Transverse colon (tissue), 4 donors: Measurements from ENCODE around the gene TGIF2. TPM values are rescaled to one million over a fixed set of nuclear protein-coding genes. Genes with fewer than 3 reads are reported as not detected.

Source experiments
- DNase-seq: peaks from one replicate; pipeline ENCODE4 v3.0.0-alpha.2; 2019
- H3K27ac ChIP-seq, 4 donors: fragments of 200-600 bp; sonication (generic); 2 replicates each; pipeline ENCODE4 v1.5.1; 2016 to 2018; ENCODE audit warnings: inconsistent platforms in 4 of 4
- H3K27me3 ChIP-seq: fragments of 200-600 bp; sonication (generic); 2 replicates; pipeline ENCODE4 v1.5.1; 2017; ENCODE audit warnings: inconsistent platforms
- H3K36me3 ChIP-seq, 4 donors: fragments of 200-600 bp; sonication (generic); 2 replicates each; pipeline ENCODE4 v1.5.1; 2017 to 2019; ENCODE audit warnings: inconsistent platforms in 4 of 4
- H3K4me1 ChIP-seq, 4 donors: fragments of 200-600 bp; sonication (generic); 2 replicates each; pipeline ENCODE4 v1.5.1; 2017 to 2020; ENCODE audit warnings: inconsistent platforms in 4 of 4
- H3K4me3 ChIP-seq, 4 donors: fragments of 200-600 bp; sonication (generic); 1 replicate in 1 of 4; 2 replicates in 3 of 4; pipeline versions ENCODE4 v1.5.1 to v1.6.1; 2017 to 2019; ENCODE audit warnings: inconsistent platforms in 4 of 4
- H3K9me3 ChIP-seq, 2 donors: fragments of 200-600 bp; sonication (generic); 2 replicates each; pipeline ENCODE4 v1.5.1; 2017 to 2019; ENCODE audit warnings: inconsistent platforms in 2 of 2
- EP300 ChIP-seq: sonication (generic); formaldehyde crosslinking; IDR thresholded peaks from one replicate; pipeline ENCODE4 v1.6.1; 2017; ENCODE audit warnings: antibody characterized with exemption, low read depth
- POLR2A ChIP-seq: fragments of 450-650 bp; IDR thresholded peaks from one replicate; pipeline ENCODE4 v1.6.1; 2016; ENCODE audit warnings: antibody characterized with exemption, mild to moderate bottlenecking, moderate library complexity
- POLR2AphosphoS5 ChIP-seq, 3 donors: sonication (generic); formaldehyde crosslinking; IDR thresholded peaks; one replicate each; pipeline ENCODE4 v1.6.1; 2016; ENCODE audit warnings: antibody characterized with exemption in 3 of 3
- WGBS, 2 donors: methylation state at CpG; one replicate each; pipeline ENCODE4 v1.1.5; 2018; ENCODE audit warnings: low coverage in 1 of 2; 5-methylcytosine and 5-hydroxymethylcytosine counted together
- in situ Hi-C, 4 donors: fragments of 200-750 bp; cut with MboI; loops; one replicate each; pipeline versions ENCODE4 v1.15.0 to v1.15.1; 2017; ENCODE audit warnings: low sequenced_read_pairs in 3 of 4, low pct_ligation_motif_present in 1 of 4, low pct_unique_long_range_greater_than_20kb in 1 of 4
- intact Hi-C: fragments of 100-400 bp; cut with DNase I; formaldehyde crosslinking; loops from one replicate; pipeline ENCODE4 v1.15.1; 2023; ENCODE audit warnings: low total_unique reads
- total RNA-seq, 4 donors: library from RNA; depleted of rRNA; stranded (reverse); fragments of >200 nt; gene quantifications; one replicate each; pipeline ENCODE4 v1.1.0, GENCODE V29; 2016
- TF ChIP-seq, protein P1 (sequence below), 5 experiments: fragments of 200-600 bp in 3 of 5; fragments of 450-650 bp in 2 of 5; sonication (generic) in 3 of 5; IDR thresholded peaks; 1 replicate in 2 of 5; 2 replicates in 3 of 5; pipeline ENCODE4 v1.5.1; 2016 to 2017; ENCODE audit warnings: antibody characterized with exemption in 5 of 5, inconsistent platforms in 3 of 5, mild to moderate bottlenecking in 2 of 5, moderate library complexity in 1 of 5

Gene TGIF2
- total RNA-seq, 4 donors from 2014 or later = 0.75 to 130 (median 3.9) TPM

DNA sequence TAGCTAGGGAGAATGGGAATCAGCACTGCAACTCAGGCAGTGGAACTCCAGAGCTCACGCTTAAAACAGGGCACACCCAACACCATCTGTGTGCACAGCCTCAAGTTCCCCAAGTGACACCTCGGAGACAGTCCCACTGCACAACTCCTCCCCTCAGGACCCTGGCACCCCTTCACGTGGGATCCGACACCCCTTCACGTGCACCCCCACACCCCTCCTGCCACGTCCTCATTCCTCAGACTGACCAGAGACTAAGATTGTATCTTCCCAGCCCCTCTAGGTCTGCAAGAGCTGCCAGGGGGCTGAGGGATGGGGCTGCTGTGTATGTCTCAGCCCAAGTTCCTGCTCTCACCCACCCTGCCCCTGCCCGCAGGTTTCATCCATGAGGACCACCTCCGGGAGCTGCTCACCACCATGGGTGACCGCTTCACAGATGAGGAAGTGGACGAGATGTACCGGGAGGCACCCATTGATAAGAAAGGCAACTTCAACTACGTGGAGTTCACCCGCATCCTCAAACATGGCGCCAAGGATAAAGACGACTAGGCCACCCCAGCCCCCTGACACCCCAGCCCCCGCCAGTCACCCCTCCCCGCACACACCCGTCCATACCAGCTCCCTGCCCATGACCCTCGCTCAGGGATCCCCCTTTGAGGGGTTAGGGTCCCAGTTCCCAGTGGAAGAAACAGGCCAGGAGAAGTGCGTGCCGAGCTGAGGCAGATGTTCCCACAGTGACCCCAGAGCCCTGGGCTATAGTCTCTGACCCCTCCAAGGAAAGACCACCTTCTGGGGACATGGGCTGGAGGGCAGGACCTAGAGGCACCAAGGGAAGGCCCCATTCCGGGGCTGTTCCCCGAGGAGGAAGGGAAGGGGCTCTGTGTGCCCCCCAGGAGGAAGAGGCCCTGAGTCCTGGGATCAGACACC is 24.4 kb upstream of the TGIF2 start:
- in situ Hi-C loops = no loop called here

DNA sequence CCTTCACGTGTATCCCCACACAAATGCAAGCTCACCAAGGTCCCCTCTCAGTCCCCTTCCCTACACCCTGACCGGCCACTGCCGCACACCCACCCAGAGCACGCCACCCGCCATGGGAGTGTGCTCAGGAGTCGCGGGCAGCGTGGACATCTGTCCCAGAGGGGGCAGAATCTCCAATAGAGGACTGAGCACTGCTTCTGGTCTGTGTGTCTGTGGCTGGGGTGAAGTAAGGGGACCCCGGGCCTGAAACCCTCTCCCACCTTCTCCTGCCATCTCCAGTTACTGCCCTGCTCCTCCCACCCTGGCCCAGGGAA is 23.8 kb upstream of the TGIF2 start:
- Histone ChIP-seq H3K27ac (peak overlapping the region; percentile 10 to 99 (median 62)), H3K9me3 (no peaks in the 10 kb centered on the region), H3K36me3 (no peaks in the 10 kb centered on the region), H3K4me3 (no peak overlapping the region), H3K4me1 (peaks cover 0 to 5% (median under 1%) of the 10 kb centered on the region in 4 donors), H3K27me3 (no peaks in the 10 kb centered on the region)
- intact Hi-C loops = no loop called here
- 79% methylated on average over 9 of the region's 9 CpGs; no CpG with 5 or more reads in 1 of the 2 donors for WGBS, 2 donors
- in situ Hi-C loops = no loop called here
- TF ChIP-seq POLR2AphosphoS5 (IDR thresholded peaks at IDR 0.05) = peak in 1 of 3 donors; percentile 35
- TF ChIP-seq, protein P1, sequence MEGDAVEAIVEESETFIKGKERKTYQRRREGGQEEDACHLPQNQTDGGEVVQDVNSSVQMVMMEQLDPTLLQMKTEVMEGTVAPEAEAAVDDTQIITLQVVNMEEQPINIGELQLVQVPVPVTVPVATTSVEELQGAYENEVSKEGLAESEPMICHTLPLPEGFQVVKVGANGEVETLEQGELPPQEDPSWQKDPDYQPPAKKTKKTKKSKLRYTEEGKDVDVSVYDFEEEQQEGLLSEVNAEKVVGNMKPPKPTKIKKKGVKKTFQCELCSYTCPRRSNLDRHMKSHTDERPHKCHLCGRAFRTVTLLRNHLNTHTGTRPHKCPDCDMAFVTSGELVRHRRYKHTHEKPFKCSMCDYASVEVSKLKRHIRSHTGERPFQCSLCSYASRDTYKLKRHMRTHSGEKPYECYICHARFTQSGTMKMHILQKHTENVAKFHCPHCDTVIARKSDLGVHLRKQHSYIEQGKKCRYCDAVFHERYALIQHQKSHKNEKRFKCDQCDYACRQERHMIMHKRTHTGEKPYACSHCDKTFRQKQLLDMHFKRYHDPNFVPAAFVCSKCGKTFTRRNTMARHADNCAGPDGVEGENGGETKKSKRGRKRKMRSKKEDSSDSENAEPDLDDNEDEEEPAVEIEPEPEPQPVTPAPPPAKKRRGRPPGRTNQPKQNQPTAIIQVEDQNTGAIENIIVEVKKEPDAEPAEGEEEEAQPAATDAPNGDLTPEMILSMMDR (IDR thresholded peaks at IDR 0.05) = no peak
- no peak for TF ChIP-seq EP300
- DNase-seq = no peak

More for the DNA sequence above, 24.4 kb upstream of the TGIF2 start:
- H3K9me3 ChIP-seq = no peaks in the 10 kb centered on the region
- H3K36me3 ChIP-seq = no peaks in the 10 kb centered on the region
- 67 to 84% methylated on average over 8 to 19 of the region's 23 CpGs for WGBS, 2 donors
- H3K4me1 ChIP-seq = peaks cover 0 to 8% (median 3%) of the 10 kb centered on the region in 4 donors
- H3K4me3 ChIP-seq = no peak overlapping the region
- intact Hi-C loops = no loop called here
- peak overlapping the region; percentile 10 to 99 (median 62) for H3K27ac ChIP-seq
- TF ChIP-seq EP300 (no peak), POLR2AphosphoS5 (IDR thresholded peaks at IDR 0.05) (peak in 1 of 3 donors; percentile 5)
- DNase-seq = no peak
- no peaks in the 10 kb centered on the region for H3K27me3 ChIP-seq

DNA sequence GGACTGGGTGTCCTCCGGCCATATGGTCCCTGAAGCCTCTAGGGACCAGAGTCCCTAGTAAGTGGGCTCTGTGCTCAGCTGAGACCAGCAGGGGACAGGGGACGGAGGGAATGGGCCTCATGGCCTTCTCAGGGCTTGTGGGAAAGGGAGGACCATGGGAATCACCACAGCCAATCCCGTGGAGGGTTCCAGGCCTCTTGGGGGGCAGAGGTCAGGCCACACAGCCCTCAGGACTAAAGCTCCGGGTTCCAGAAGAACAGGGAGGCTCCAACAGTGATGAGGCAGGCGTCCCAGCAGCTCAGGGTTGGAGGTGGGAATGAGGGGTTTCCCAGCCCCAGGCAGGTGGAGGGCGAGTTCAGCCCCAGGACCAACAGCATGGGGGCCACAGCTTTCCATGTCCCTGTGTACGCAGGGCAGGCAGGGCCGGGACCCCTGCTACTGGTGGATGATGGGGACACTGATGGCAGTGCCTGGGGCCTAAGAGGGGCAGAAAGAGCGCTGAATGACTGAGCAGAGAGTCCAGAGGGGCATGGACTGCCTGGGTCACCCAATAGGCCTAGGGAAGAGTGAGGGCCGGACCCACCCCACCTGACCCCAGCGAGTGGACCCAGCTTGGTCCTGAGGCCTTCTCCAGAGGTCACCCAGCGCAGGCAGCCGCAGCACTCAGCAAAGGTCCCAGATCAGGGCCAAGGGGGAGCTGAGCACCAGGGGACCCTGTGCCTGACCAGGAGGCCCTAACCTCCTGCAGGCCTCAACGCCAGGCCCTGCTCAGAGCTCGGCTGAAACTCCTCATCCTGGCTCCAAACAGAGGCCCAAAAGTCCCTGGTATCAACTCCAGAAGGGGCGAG is 23.2 kb upstream of the TGIF2 start:
- Histone ChIP-seq H3K27ac (peak overlapping the region; percentile 31 to 99 (median 62)), H3K4me3 (no peak overlapping the region), H3K9me3 (no peaks in the 10 kb centered on the region), H3K36me3 (no peaks in the 10 kb centered on the region), H3K27me3 (no peaks in the 10 kb centered on the region), H3K4me1 (peaks cover 0 to 5% (median 0%) of the 10 kb centered on the region in 4 donors)
- intact Hi-C loops = no loop called here
- in situ Hi-C loops = loop anchor here in 2 of 4 donors (10.0 to 25.0 kb wide), 2 partner anchors 55 to 212 kb away; partner anchors contain the start of genes RAB5IF (in 2 of the 2) and DSN1 (in 1 of the 2)
- TF ChIP-seq POLR2AphosphoS5 (IDR thresholded peaks at IDR 0.05) = peak in 2 of 3 donors; percentile 15 to 39
- TF ChIP-seq, protein P1 (IDR thresholded peaks at IDR 0.05) = no peak
- no peak for TF ChIP-seq POLR2A
- no peak for TF ChIP-seq EP300
- 68% methylated on average over 15 of the region's 16 CpGs; no CpG with 5 or more reads in 1 of the 2 donors for WGBS, 2 donors
- DNase-seq = no peak

DNA sequence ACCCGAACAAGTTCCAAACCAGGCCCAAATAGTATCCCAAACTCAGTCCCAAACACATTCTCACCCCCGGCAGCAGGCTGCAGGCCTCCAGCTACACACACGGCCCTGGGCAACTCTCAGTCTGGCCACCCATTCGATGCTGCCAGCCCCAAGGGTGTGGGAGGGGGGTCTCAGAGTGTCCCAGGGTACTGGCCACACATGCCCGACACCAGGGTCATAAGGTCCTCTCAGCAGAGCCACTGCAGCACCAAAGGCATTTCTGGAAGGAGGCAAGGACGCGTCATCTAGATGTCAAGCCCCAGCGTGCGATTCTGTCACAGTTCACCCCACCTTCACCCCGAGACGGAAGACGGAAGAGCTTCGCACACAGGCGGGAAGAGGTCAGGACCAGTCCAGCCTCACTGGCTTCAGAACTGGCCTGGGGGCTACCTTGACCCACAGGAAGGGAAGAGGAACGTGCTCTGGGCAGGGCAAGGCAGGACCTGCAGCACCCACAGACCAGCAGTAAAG is 22.6 kb upstream of the TGIF2 start:
- no peak for DNase-seq
- Histone ChIP-seq H3K4me1 (peaks cover 0 to 5% (median 0%) of the 10 kb centered on the region in 4 donors), H3K27me3 (no peaks in the 10 kb centered on the region), H3K4me3 (no peak overlapping the region), H3K36me3 (no peaks in the 10 kb centered on the region), H3K27ac (peak overlapping the region; percentile 31 to 99 (median 62)), H3K9me3 (no peaks in the 10 kb centered on the region)
- WGBS, 2 donors = 62% methylated on average over 11 of the region's 15 CpGs; no CpG with 5 or more reads in 1 of the 2 donors
- TF ChIP-seq POLR2A (peak; percentile 17), POLR2AphosphoS5 (IDR thresholded peaks at IDR 0.05) (peak in 2 of 3 donors; percentile 40 to 77)
- TF ChIP-seq, protein P1 (IDR thresholded peaks at IDR 0.05) = no peak
- in situ Hi-C loops (loop anchor here in 2 of 4 donors (10.0 to 25.0 kb wide), 2 partner anchors 54 to 211 kb away; partner anchors contain the start of genes RAB5IF (in 2 of the 2) and DSN1 (in 1 of the 2)), intact Hi-C loops (no loop called here)
